Measurements from ENCODE around the gene UCP3.

Gene UCP3

DNA sequence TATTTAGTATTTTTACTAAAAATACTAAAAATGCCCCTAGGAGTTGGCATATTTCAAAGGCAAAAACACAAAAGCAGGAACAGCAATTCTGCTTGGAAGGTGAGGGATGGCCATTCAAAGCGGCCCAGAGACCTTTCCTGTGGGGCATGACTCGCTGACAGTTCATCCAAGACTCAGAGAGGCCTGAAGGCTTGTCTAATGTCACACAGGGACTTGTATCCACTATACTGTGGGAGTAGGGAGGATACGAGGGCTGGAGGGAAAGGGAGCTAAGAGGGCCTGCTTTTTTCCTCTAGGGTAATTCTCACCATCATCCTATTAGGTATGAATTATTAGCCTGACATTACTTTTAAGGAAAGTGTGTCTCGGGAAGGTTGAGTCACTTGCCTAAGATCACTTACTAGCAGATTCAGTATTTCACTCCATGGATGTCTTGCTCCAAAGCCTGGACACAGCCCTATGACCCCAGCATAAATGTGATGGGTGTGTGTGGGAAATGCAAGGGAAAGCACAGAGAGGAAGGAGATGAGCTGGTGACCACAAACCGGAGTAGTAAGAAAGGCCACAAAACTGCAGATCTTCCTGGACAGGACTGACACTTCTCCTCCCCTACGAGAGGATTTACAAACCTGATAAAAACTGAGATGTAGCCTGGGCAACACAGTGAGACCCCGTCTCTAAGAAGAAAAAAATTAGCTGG, 16.7 kb upstream of the UCP3 start:
- Mint-ChIP-seq H3K27me3 (ENCODE audit: low read depth) (no peaks in the 10 kb centered on the region), H3K27ac (no peak overlapping the region), H3K4me3 (no peak overlapping the region), H3K9me3 (no peaks in the 10 kb centered on the region), H3K4me1 (no peaks in the 10 kb centered on the region), H3K36me3 (ENCODE audit: low read depth) (peaks cover 27% of the 10 kb centered on the region)
- TF ChIP-seq, protein P1, sequence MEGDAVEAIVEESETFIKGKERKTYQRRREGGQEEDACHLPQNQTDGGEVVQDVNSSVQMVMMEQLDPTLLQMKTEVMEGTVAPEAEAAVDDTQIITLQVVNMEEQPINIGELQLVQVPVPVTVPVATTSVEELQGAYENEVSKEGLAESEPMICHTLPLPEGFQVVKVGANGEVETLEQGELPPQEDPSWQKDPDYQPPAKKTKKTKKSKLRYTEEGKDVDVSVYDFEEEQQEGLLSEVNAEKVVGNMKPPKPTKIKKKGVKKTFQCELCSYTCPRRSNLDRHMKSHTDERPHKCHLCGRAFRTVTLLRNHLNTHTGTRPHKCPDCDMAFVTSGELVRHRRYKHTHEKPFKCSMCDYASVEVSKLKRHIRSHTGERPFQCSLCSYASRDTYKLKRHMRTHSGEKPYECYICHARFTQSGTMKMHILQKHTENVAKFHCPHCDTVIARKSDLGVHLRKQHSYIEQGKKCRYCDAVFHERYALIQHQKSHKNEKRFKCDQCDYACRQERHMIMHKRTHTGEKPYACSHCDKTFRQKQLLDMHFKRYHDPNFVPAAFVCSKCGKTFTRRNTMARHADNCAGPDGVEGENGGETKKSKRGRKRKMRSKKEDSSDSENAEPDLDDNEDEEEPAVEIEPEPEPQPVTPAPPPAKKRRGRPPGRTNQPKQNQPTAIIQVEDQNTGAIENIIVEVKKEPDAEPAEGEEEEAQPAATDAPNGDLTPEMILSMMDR (IDR thresholded peaks at IDR 0.05; ENCODE audit: unreplicated experiment in 3 of 3): no peak

DNA sequence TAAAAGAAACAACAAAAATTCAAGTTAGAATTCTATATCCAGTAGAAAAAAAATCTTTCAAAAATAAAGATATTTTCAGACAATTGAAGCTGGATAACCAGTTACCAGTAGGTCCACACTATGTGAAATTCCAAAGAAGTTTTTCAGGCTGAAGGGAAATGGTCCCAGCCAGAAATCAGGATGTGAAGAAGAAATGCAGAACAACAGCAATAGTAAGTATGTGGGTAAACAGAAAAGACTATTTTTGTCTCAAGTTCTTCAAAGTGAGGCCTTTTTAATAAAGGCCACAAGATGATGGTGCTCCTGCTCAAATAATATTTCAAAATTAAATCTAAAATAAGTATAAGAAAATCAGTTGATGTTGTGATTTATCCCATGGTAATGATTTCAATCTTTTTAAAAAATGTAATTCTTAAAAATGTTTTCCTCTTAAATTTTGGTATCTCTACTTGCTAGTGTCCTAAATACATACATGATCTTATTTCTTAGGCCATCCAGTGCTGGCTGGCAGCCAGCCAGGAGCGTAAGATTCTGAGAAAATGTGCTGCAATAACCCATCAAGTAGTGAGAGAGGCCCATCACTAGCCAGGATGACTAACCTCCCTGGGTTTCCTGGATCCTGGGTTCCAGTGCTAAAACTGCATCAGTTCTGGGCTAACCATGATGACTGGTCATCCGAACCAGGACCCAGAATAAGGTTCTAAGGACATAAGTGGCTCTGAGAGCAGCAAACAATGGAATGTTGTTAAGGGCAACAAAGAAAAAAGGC, 15.6 kb upstream of the UCP3 start:
- Mint-ChIP-seq H3K27me3 (ENCODE audit: low read depth) (no peaks in the 10 kb centered on the region), H3K9me3 (no peaks in the 10 kb centered on the region), H3K4me3 (no peak overlapping the region), H3K36me3 (ENCODE audit: low read depth) (peaks cover 25% of the 10 kb centered on the region), H3K4me1 (no peaks in the 10 kb centered on the region), H3K27ac (no peak overlapping the region)
- TF ChIP-seq, protein P1 (IDR thresholded peaks at IDR 0.05; ENCODE audit: unreplicated experiment in 3 of 3): no peak

DNA sequence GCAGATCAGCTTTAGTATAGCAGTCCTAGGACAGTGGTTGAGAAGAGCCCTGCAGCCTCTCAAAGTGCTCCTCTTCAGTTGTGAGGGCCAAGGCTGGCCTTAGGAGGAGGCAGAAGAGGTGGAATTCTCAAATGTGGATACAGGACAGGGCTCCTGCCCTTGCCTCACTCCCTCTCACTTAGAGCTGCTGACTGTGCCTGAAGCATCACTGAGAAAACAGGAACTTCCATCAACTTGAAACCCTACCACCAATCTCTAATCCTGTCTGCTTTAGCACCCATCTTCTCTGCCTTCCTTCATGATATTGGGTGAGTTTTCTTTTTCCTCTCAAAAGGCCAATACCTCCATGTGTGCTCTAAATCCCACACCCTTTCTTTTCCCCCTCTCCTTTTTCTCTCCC, 14.4 kb upstream of the UCP3 start:
- H3K36me3 Mint-ChIP-seq (ENCODE audit: low read depth): peaks cover 17% of the 10 kb centered on the region
- H3K9me3 Mint-ChIP-seq: no peaks in the 10 kb centered on the region
- H3K4me3 Mint-ChIP-seq: no peak overlapping the region
- no peaks in the 10 kb centered on the region for H3K27me3 Mint-ChIP-seq (ENCODE audit: low read depth)
- TF ChIP-seq, protein P1 (IDR thresholded peaks at IDR 0.05; ENCODE audit: unreplicated experiment in 3 of 3): no peak
- no peaks in the 10 kb centered on the region for H3K4me1 Mint-ChIP-seq
- H3K27ac Mint-ChIP-seq: no peak overlapping the region

DNA sequence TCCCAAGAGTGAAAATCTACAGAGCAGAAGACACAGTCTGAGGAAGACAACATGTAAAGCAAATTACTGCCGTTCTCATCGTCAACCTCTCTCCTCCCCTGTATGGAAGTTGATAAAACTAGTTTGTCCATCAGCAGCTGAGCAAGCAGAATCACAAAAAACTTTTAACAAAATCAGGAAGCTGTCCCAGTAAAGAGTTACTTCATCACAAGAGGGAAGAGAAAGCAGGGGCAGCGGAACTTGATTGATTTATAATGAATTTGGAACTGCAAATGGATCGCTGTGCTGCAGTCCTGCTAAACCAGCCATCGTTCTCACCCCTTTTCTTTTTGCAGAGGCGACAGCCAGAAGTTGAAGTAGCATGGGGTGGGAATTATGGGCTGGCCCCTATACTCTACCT, 13.7 kb upstream of the UCP3 start:
- no peaks in the 10 kb centered on the region for H3K4me1 Mint-ChIP-seq
- H3K9me3 Mint-ChIP-seq: no peaks in the 10 kb centered on the region
- TF ChIP-seq, protein P1 (IDR thresholded peaks at IDR 0.05; ENCODE audit: unreplicated experiment in 3 of 3): no peak
- no peaks in the 10 kb centered on the region for H3K27me3 Mint-ChIP-seq (ENCODE audit: low read depth)
- H3K27ac Mint-ChIP-seq: no peak overlapping the region
- no peak overlapping the region for H3K4me3 Mint-ChIP-seq
- H3K36me3 Mint-ChIP-seq (ENCODE audit: low read depth): peaks cover 15% of the 10 kb centered on the region

DNA sequence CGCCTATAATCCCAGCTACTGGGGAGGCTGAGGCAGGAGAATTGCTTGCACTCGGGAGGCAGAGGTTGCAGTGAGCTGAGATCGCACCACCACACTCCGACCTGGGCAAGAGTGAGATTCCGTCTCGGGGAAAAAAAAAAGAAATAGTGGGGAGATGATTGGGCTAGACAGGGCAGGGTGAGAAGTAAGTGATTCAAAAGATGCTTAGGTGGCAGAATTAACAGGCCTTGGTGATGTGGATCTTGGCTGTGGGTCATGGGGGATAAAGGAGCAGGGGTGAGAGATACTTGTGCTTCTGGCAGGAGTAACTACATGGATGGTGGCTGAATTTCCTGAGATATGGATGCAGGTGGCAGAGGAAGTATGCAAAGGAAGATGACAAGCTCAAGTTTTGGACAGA, 13.1 kb upstream of the UCP3 start:
- Mint-ChIP-seq H3K4me1 (no peaks in the 10 kb centered on the region), H3K36me3 (ENCODE audit: low read depth) (peaks cover 20% of the 10 kb centered on the region)

More for the DNA sequence above, 13.1 kb upstream of the UCP3 start:
- TF ChIP-seq, protein P1 (IDR thresholded peaks at IDR 0.05; ENCODE audit: unreplicated experiment in 3 of 3): no peak
- Mint-ChIP-seq H3K9me3 (no peaks in the 10 kb centered on the region), H3K4me3 (no peak overlapping the region), H3K27me3 (ENCODE audit: low read depth) (no peaks in the 10 kb centered on the region), H3K27ac (no peak overlapping the region)
